HL-60 (cell line): ENCODE data around the gene SPINT2.

Experiments used
- DNase-seq, 2 experiments: peaks; one replicate each; pipeline ENCODE4 v3.0.0-alpha.2; 2010 to 2020; ENCODE audit warnings: low read depth in 1 of 2, low spot score in 1 of 2
- H3K27ac ChIP-seq: fragments of 250-450 bp; sonication (Bioruptor Pico); replicated peaks from 2 replicates; pipeline ENCODE4 v1.5.1; 2020; ENCODE audit warnings: mild to moderate bottlenecking, moderate library complexity
- H3K27me3 ChIP-seq: fragments of 250-450 bp; sonication (Bioruptor Pico); 2 replicates; pipeline ENCODE4 v1.5.1; 2021; ENCODE audit warnings: mild to moderate bottlenecking, moderate library complexity; ENCODE audit not compliant: insufficient read depth, poor library complexity, severe bottlenecking
- H3K4me3 ChIP-seq: replicated peaks from 2 replicates; pipeline ENCODE4 v1.5.1; 2011; ENCODE audit warnings: mild to moderate bottlenecking, control low read depth, low read length; ENCODE audit not compliant: insufficient read depth
- CTCF ChIP-seq: IDR thresholded peaks from one replicate; pipeline ENCODE4 v1.5.1; 2011; ENCODE audit warnings: low read length, control low read depth, inconsistent platforms; ENCODE audit not compliant: insufficient read depth
- GABPA ChIP-seq: IDR thresholded peaks from 2 replicates; pipeline ENCODE4 v1.6.1; 2012; ENCODE audit warnings: low read depth
- POLR2AphosphoS5 ChIP-seq: IDR thresholded peaks from 2 replicates; pipeline ENCODE4 v1.6.1; 2012; ENCODE audit warnings: low read depth
- REST ChIP-seq: IDR thresholded peaks from 2 replicates; pipeline ENCODE4 v1.6.1; 2012; ENCODE audit warnings: low read depth; ENCODE audit not compliant: insufficient replicate concordance
- SPI1 ChIP-seq: IDR thresholded peaks from 2 replicates; pipeline ENCODE4 v1.6.1; 2012; ENCODE audit warnings: low read depth, mild to moderate bottlenecking, borderline replicate concordance

SPINT2 gene

GRCh38 chr19:38309615-38310278 lies 45.4 kb downstream of the SPINT2 start:
- no peak for TF ChIP-seq CTCF
- no peak for TF ChIP-seq REST
- no peak for TF ChIP-seq GABPA
- DNase-seq = no peak
- H3K4me3 ChIP-seq = no peak overlapping the region
- no peak overlapping the region for H3K27ac ChIP-seq
- no peaks in the 10 kb centered on the region for H3K27me3 ChIP-seq

GRCh38 chr19:38310279-38310670 lies 45.9 kb downstream of the SPINT2 start:
- no peak for DNase-seq
- Histone ChIP-seq H3K27ac (no peak overlapping the region), H3K27me3 (no peaks in the 10 kb centered on the region), H3K4me3 (no peak overlapping the region)
- TF ChIP-seq SPI1 (no peak), CTCF (no peak), REST (no peak), GABPA (no peak), POLR2AphosphoS5 (no peak)

- no peak for DNase-seq
- Histone ChIP-seq H3K27me3 (no peaks in the 10 kb centered on the region), H3K4me3 (no peak overlapping the region), H3K27ac (no peak overlapping the region)
- TF ChIP-seq CTCF (no peak), GABPA (no peak), REST (no peak), POLR2AphosphoS5 (no peak), SPI1 (no peak)
Measured at GRCh38 chr19:38310986-38311385, 46.6 kb downstream of the SPINT2 start.
